Measurements from ENCODE around the gene KRT71. TPM values are rescaled to one million over a fixed set of nuclear protein-coding genes. Genes with fewer than 3 reads are reported as not detected.

KRT71 gene
- total RNA-seq, 1 experiment from 2014 or later = not detected

DNA sequence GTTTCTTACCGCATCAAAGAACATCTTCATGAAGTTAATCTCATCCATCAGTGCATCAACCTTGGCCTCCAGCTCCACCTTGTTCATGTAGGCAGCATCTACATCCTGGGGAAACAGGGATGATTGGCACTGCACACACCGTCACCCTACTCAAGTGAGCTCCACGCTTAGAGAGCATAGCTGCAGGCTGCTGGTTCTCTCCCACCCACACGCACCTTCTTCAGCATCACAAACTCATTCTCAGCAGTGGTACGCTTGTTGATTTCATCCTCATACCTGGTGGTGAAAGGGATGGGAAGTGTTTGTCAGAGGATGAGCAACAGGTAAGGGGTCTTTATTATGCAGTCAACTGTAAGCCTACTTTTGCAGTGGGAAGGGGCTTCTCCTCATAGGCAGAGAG is 35.1 kb downstream of the KRT71 start (continued):
- no peak for TF ChIP-seq ZFX (IDR thresholded peaks at IDR 0.05)
- TF ChIP-seq ELF1 (IDR thresholded peaks at IDR 0.05; ENCODE audit: borderline replicate concordance, low read depth) = no peak
- TF ChIP-seq EZH2 (IDR thresholded peaks at IDR 0.05) = no peak
- TF ChIP-seq SIN3A (IDR thresholded peaks at IDR 0.05; ENCODE audit: low read depth) = no peak
- TF ChIP-seq, protein P1, sequence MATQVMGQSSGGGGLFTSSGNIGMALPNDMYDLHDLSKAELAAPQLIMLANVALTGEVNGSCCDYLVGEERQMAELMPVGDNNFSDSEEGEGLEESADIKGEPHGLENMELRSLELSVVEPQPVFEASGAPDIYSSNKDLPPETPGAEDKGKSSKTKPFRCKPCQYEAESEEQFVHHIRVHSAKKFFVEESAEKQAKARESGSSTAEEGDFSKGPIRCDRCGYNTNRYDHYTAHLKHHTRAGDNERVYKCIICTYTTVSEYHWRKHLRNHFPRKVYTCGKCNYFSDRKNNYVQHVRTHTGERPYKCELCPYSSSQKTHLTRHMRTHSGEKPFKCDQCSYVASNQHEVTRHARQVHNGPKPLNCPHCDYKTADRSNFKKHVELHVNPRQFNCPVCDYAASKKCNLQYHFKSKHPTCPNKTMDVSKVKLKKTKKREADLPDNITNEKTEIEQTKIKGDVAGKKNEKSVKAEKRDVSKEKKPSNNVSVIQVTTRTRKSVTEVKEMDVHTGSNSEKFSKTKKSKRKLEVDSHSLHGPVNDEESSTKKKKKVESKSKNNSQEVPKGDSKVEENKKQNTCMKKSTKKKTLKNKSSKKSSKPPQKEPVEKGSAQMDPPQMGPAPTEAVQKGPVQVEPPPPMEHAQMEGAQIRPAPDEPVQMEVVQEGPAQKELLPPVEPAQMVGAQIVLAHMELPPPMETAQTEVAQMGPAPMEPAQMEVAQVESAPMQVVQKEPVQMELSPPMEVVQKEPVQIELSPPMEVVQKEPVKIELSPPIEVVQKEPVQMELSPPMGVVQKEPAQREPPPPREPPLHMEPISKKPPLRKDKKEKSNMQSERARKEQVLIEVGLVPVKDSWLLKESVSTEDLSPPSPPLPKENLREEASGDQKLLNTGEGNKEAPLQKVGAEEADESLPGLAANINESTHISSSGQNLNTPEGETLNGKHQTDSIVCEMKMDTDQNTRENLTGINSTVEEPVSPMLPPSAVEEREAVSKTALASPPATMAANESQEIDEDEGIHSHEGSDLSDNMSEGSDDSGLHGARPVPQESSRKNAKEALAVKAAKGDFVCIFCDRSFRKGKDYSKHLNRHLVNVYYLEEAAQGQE (IDR thresholded peaks at IDR 0.05; ENCODE audit: low read depth) = no peak
- no peak for TF ChIP-seq RAD21 (IDR thresholded peaks at IDR 0.05; ENCODE audit: low read depth)
- TF ChIP-seq EGR1 (IDR thresholded peaks at IDR 0.05; ENCODE audit: low read depth) = no peak
- TF ChIP-seq CBX3 (IDR thresholded peaks at IDR 0.05; ENCODE audit: low read depth) = no peak
- TF ChIP-seq SRF (IDR thresholded peaks at IDR 0.05; ENCODE audit: low read depth) = no peak
- TF ChIP-seq, protein P2, sequence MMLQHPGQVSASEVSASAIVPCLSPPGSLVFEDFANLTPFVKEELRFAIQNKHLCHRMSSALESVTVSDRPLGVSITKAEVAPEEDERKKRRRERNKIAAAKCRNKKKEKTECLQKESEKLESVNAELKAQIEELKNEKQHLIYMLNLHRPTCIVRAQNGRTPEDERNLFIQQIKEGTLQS (IDR thresholded peaks at IDR 0.05) = no peak
- TF ChIP-seq, protein P3, sequence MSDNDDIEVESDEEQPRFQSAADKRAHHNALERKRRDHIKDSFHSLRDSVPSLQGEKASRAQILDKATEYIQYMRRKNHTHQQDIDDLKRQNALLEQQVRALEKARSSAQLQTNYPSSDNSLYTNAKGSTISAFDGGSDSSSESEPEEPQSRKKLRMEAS (IDR thresholded peaks at IDR 0.05) = no peak
- no peak for TF ChIP-seq YY1 (IDR thresholded peaks at IDR 0.05; ENCODE audit: extremely low read depth, insufficient replicate concordance, low read depth, low read length)
